Astrocyte (in vitro differentiated cells and primary cell): Measurements from ENCODE around the gene CPXM2.

Source experiments
- CTCF ChIP-seq: IDR thresholded peaks from 2 replicates; pipeline ENCODE4 v1.5.1; 2011; ENCODE audit warnings: low read depth, mild to moderate bottlenecking, inconsistent platforms, low read length, moderate library complexity; ENCODE audit not compliant: insufficient read depth
- EZH2 ChIP-seq: IDR thresholded peaks from 2 replicates; pipeline ENCODE4 v1.6.1; 2012; ENCODE audit warnings: mild to moderate bottlenecking, low read length, inconsistent platforms; ENCODE audit not compliant: insufficient read depth

GRCh38 chr10:123854498-123854897 is 37.1 kb downstream of the CPXM2 start:
- no peak for TF ChIP-seq CTCF
- no peak for TF ChIP-seq EZH2
